ENCODE results near the gene LEFTY1. TPM values are rescaled to one million over a fixed set of nuclear protein-coding genes. Genes with fewer than 3 reads are reported as not detected.

LEFTY1 gene
- polyA plus RNA-seq, 1 donor from 2014 or later: 4.1 TPM

DNA sequence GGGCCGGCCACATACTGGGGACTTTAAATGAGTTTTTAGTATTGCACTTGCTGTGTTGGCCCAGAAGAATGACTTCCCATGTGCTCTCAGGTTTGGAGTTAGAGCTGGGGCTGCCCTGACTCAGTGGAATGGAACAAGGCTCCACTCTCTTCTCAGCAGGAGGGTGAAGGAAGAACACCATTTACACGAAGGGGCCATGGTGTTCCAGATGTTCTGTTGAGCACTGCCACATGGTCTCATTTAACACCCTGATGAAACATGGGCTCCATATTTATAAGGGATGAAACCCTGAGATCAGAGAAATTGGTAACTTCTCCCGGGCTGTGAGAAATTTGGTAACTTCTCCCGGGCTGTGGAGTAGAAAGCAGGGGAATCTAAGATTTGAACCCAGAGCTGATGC lies 29.3 kb upstream of the LEFTY1 start:
- H3K27me3 ChIP-seq (ENCODE audit: insufficient read depth, low read depth, low read length): no peaks in the 10 kb centered on the region
- no peaks in the 10 kb centered on the region for H4K20me1 ChIP-seq (ENCODE audit: insufficient read depth)
- no peak overlapping the region for H3K9ac ChIP-seq (ENCODE audit: low read length)
- no peak overlapping the region for H2AFZ ChIP-seq (ENCODE audit: low read depth, low read length)
- TF ChIP-seq MXI1 (conservative IDR thresholded peaks at IDR 0.05; ENCODE audit: poor library complexity, severe bottlenecking): no peak
- TF ChIP-seq POLR2AphosphoS5 (IDR thresholded peaks at IDR 0.05): no peak
- TF ChIP-seq, protein P1, sequence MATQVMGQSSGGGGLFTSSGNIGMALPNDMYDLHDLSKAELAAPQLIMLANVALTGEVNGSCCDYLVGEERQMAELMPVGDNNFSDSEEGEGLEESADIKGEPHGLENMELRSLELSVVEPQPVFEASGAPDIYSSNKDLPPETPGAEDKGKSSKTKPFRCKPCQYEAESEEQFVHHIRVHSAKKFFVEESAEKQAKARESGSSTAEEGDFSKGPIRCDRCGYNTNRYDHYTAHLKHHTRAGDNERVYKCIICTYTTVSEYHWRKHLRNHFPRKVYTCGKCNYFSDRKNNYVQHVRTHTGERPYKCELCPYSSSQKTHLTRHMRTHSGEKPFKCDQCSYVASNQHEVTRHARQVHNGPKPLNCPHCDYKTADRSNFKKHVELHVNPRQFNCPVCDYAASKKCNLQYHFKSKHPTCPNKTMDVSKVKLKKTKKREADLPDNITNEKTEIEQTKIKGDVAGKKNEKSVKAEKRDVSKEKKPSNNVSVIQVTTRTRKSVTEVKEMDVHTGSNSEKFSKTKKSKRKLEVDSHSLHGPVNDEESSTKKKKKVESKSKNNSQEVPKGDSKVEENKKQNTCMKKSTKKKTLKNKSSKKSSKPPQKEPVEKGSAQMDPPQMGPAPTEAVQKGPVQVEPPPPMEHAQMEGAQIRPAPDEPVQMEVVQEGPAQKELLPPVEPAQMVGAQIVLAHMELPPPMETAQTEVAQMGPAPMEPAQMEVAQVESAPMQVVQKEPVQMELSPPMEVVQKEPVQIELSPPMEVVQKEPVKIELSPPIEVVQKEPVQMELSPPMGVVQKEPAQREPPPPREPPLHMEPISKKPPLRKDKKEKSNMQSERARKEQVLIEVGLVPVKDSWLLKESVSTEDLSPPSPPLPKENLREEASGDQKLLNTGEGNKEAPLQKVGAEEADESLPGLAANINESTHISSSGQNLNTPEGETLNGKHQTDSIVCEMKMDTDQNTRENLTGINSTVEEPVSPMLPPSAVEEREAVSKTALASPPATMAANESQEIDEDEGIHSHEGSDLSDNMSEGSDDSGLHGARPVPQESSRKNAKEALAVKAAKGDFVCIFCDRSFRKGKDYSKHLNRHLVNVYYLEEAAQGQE (IDR thresholded peaks at IDR 0.05; ENCODE audit: borderline replicate concordance): no peak
- H3K9me2 ChIP-seq (ENCODE audit: insufficient read depth, low read length): no peaks in the 10 kb centered on the region
- no peak overlapping the region for H3K27ac ChIP-seq (ENCODE audit: low read length)
- peaks cover 6% of the 10 kb centered on the region for H3K79me2 ChIP-seq (replicated peaks; ENCODE audit: insufficient read depth, low read length)
- no peaks in the 10 kb centered on the region for H3K36me3 ChIP-seq (ENCODE audit: insufficient read depth, low read length)
- no peaks in the 10 kb centered on the region for H3F3A ChIP-seq (ENCODE audit: insufficient read depth, low read length, poor library complexity, severe bottlenecking)
- no peak overlapping the region for H3K4me3 ChIP-seq (ENCODE audit: low read length)
- H3K9me3 ChIP-seq (ENCODE audit: low read length): no peaks in the 10 kb centered on the region
- no peak overlapping the region for H3K4me2 ChIP-seq (ENCODE audit: low read length)

DNA sequence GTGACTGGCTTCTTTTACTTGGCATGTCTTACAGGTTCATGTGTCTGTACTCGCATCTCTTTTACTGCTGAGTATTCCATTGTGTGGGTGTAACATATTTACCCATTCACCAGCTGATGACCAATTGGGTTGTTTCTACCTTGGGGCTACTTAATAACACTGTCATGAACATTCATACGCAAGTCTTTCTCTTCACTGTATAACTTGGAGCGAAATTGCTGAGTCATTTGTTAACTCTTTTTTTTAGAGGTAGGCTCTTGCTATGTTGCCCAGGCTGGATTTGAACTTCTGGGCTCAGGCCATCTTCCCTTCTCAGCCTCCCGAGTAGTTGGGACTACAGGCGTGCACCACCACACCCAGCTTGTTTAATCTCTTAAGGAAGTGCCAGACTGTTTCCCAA lies 28.6 kb upstream of the LEFTY1 start:
- Histone ChIP-seq H3F3A (ENCODE audit: insufficient read depth, low read length, poor library complexity, severe bottlenecking) (no peaks in the 10 kb centered on the region), H3K79me2 (replicated peaks; ENCODE audit: insufficient read depth, low read length) (peaks cover 3% of the 10 kb centered on the region), H3K4me2 (ENCODE audit: low read length) (no peak overlapping the region), H3K9ac (ENCODE audit: low read length) (no peak overlapping the region), H4K20me1 (ENCODE audit: insufficient read depth) (no peaks in the 10 kb centered on the region), H3K27me3 (ENCODE audit: insufficient read depth, low read depth, low read length) (no peaks in the 10 kb centered on the region), H2AFZ (ENCODE audit: low read depth, low read length) (no peak overlapping the region), H3K4me3 (ENCODE audit: low read length) (no peak overlapping the region), H3K27ac (ENCODE audit: low read length) (no peak overlapping the region), H3K9me2 (ENCODE audit: insufficient read depth, low read length) (no peaks in the 10 kb centered on the region), H3K36me3 (ENCODE audit: insufficient read depth, low read length) (no peaks in the 10 kb centered on the region), H3K9me3 (ENCODE audit: low read length) (no peaks in the 10 kb centered on the region)
- TF ChIP-seq POLR2AphosphoS5 (IDR thresholded peaks at IDR 0.05): no peak
- no peak for TF ChIP-seq TAF1 (IDR thresholded peaks at IDR 0.05; ENCODE audit: low read depth)
- TF ChIP-seq, protein P1 (IDR thresholded peaks at IDR 0.05; ENCODE audit: borderline replicate concordance): no peak
- no peak for TF ChIP-seq SMC3 (conservative IDR thresholded peaks at IDR 0.05; ENCODE audit: poor library complexity)
- TF ChIP-seq RAD21 (conservative IDR thresholded peaks at IDR 0.05): no peak
- TF ChIP-seq MXI1 (conservative IDR thresholded peaks at IDR 0.05; ENCODE audit: poor library complexity, severe bottlenecking): no peak
- TF ChIP-seq, protein P2, sequence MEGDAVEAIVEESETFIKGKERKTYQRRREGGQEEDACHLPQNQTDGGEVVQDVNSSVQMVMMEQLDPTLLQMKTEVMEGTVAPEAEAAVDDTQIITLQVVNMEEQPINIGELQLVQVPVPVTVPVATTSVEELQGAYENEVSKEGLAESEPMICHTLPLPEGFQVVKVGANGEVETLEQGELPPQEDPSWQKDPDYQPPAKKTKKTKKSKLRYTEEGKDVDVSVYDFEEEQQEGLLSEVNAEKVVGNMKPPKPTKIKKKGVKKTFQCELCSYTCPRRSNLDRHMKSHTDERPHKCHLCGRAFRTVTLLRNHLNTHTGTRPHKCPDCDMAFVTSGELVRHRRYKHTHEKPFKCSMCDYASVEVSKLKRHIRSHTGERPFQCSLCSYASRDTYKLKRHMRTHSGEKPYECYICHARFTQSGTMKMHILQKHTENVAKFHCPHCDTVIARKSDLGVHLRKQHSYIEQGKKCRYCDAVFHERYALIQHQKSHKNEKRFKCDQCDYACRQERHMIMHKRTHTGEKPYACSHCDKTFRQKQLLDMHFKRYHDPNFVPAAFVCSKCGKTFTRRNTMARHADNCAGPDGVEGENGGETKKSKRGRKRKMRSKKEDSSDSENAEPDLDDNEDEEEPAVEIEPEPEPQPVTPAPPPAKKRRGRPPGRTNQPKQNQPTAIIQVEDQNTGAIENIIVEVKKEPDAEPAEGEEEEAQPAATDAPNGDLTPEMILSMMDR (IDR thresholded peaks at IDR 0.05; ENCODE audit: poor library complexity, severe bottlenecking): no peak
- no peak for TF ChIP-seq EP300 (conservative IDR thresholded peaks at IDR 0.05; ENCODE audit: poor library complexity, severe bottlenecking)
- no peak for TF ChIP-seq EZH2 (IDR thresholded peaks at IDR 0.05; ENCODE audit: borderline replicate concordance, insufficient read depth, low read length, poor library complexity, severe bottlenecking)
